ENCODE results near the gene HDAC7. TPM values are rescaled to one million over a fixed set of nuclear protein-coding genes. Genes with fewer than 3 reads are reported as not detected.

The HDAC7 gene
- total and polyA plus RNA-seq, 8 donors, result 17.9 to 48.1 (median 23.2) TPM

DNA sequence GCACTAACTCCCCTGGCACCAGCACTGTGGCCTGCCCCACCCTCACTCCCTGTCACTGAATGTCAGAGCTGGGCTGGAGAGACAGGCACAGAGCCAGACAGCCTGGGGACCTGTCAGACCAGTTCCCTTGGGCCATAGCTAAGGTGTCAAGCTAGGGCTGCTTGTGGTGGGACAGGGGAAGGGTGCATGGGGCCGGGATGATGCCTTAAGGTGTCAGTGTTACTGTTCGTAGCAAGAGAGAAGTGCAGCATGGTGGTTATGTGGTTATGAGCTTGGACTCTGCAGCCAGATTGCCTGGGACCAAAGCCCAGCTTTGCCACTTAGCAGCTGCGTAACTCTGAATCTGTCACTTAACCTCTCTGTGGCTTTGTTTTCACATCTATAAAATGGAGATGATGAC, 64.8 kb downstream of the HDAC7 start:
- TF ChIP-seq, protein P1, sequence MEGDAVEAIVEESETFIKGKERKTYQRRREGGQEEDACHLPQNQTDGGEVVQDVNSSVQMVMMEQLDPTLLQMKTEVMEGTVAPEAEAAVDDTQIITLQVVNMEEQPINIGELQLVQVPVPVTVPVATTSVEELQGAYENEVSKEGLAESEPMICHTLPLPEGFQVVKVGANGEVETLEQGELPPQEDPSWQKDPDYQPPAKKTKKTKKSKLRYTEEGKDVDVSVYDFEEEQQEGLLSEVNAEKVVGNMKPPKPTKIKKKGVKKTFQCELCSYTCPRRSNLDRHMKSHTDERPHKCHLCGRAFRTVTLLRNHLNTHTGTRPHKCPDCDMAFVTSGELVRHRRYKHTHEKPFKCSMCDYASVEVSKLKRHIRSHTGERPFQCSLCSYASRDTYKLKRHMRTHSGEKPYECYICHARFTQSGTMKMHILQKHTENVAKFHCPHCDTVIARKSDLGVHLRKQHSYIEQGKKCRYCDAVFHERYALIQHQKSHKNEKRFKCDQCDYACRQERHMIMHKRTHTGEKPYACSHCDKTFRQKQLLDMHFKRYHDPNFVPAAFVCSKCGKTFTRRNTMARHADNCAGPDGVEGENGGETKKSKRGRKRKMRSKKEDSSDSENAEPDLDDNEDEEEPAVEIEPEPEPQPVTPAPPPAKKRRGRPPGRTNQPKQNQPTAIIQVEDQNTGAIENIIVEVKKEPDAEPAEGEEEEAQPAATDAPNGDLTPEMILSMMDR (IDR thresholded peaks at IDR 0.05), result no peak
- peak overlapping the region; percentile 35 to 67 (median 60) for H3K27ac ChIP-seq
- H3K9me3 ChIP-seq, result no peaks in the 10 kb centered on the region
- DNase-seq, result peak; percentile 75 to 91 (median 82)
- no peaks in the 10 kb centered on the region for H3K36me3 ChIP-seq
- peak; percentile 58 to 74 (median 66) for ATAC-seq
- no peak overlapping the region for H3K4me3 ChIP-seq
- peaks cover 3 to 34% (median 19%) of the 10 kb centered on the region in 3 donors for H3K4me1 ChIP-seq
- H3K27me3 ChIP-seq, result no peaks in the 10 kb centered on the region
- FAIRE-seq, result no peak
- intact Hi-C loops (cut with DNase I), result no loop called here
- WGBS, 2 donors, result 14 to 17% methylated on average over 3 of the region's 3 CpGs

DNA sequence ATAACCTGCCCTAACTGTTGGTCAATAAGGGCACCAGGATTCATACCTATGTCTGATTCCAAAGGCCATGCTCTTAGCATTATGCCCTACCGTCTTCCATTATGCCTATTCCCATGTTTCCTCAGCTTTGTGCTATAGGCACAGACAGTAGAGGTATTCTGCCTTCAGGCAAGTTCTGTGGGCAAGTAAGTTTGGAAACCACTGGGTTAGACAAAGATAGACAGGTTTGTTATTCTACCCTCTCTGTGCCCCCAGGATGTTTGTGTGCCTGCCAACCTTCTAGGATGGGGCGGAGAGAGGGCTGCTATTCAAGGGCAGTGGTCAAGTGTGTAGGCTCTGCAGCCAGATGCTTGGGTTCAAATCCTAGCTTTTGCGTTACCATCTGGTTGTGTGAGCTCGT, 65.6 kb downstream of the HDAC7 start:
- no peaks in the 10 kb centered on the region for H3K27me3 ChIP-seq
- H3K27ac ChIP-seq, result peak overlapping the region; percentile 35 to 67 (median 60)
- peaks cover 3 to 34% (median 19%) of the 10 kb centered on the region in 3 donors for H3K4me1 ChIP-seq
- no peak for FAIRE-seq
- intact Hi-C loops (cut with DNase I), result no loop called here
- no peaks in the 10 kb centered on the region for H3K36me3 ChIP-seq
- H3K9me3 ChIP-seq, result no peaks in the 10 kb centered on the region
- WGBS, 2 donors, result 74% methylated on average over 4 of the region's 4 CpGs
- TF ChIP-seq, protein P1 (IDR thresholded peaks at IDR 0.05), result no peak
- H3K4me3 ChIP-seq, result no peak overlapping the region
- no peak for DNase-seq
- ATAC-seq, result no peak

DNA sequence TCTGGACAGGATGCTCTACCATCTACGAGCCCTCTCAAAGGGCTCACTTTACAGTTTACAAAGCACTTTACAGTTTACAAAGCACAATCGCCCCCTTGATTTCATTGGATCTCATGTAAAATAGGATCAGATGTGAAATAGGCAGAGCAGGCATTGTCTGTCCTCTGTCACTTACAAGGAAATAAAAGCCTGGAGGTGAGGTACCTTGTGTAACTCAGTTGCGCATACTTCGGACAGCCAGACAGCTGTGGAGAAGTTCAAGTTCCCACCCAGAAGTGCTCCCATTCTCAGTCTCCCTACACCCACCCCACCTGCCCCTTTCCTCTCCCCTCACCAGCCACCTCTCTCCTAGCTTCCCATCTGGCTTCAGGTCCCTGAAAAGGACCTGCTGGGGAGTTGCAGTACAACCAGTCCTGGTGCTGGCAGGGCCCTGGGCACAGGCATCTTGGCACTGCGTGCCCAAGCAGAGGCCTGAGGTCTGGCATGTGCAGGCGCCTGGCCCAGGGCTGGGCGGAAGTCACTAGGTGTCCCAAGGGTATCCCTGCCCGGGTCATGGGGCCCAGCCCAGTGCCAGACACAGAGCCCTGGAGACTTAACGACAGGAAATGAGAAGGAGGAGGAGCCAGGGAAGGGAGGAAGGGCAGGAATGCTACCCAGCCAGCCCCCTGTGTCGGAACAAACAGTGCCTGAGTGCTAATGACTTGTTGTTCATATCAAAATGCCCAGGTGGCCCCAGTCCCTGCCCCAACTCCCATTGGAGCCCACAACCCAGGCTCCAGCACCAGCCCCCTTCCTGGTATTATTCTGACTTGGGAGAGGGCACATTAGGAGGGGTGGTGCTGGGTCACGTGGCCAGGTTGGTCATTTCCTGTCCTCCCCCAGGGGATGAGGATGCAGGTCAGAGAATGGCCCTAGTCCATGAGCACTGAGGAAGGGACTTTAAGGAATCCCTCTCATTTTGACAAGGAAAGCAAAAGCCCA, 66.4 kb downstream of the HDAC7 start:
- TF ChIP-seq, protein P1 (IDR thresholded peaks at IDR 0.05), result no peak
- WGBS, 2 donors, result 61 to 63% methylated on average over 11 of the region's 11 CpGs
- Histone ChIP-seq H3K4me1 (peaks cover 3 to 30% (median 19%) of the 10 kb centered on the region in 3 donors), H3K27ac (peak overlapping the region; percentile 35 to 67 (median 60)), H3K9me3 (no peaks in the 10 kb centered on the region), H3K27me3 (no peaks in the 10 kb centered on the region), H3K4me3 (no peak overlapping the region), H3K36me3 (no peaks in the 10 kb centered on the region)
- intact Hi-C loops (cut with DNase I), result no loop called here
- ATAC-seq (peak; percentile 48 to 60 (median 58)), DNase-seq (peak in 5 of 6 donors; percentile 45 to 76 (median 64)), FAIRE-seq (no peak)

DNA sequence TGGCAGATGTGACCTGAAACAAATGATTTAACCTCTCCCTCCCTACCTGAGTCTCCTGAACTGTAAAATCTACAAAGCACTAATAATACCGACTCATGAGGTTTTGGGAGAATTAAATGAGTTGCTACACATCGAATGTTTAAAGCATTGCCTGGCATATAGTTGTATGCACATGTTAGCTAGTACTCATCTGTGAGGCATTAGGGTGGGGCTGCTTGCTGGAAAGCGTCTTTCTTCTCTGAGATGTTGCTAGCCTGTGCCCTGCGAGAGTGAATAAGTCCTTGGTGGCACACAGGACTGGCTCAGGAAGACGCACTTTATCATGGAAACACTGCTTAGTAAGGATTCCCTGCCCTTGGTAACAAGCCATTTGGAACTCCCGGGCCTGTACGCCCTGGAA, 67.2 kb downstream of the HDAC7 start:
- intact Hi-C loops (cut with DNase I), result no loop called here
- peaks cover 3 to 22% (median 19%) of the 10 kb centered on the region in 3 donors for H3K4me1 ChIP-seq
- H3K36me3 ChIP-seq, result no peaks in the 10 kb centered on the region
- H3K4me3 ChIP-seq, result no peak overlapping the region
- ATAC-seq, result no peak
- WGBS, 2 donors, result 81 to 89% methylated on average over 7 of the region's 7 CpGs
- TF ChIP-seq, protein P1 (IDR thresholded peaks at IDR 0.05), result no peak
- no peaks in the 10 kb centered on the region for H3K9me3 ChIP-seq
- H3K27ac ChIP-seq, result peak overlapping the region in 2 of 4 donors; percentile 55 to 65
- H3K27me3 ChIP-seq, result no peaks in the 10 kb centered on the region
- FAIRE-seq, result no peak
- no peak for DNase-seq

DNA sequence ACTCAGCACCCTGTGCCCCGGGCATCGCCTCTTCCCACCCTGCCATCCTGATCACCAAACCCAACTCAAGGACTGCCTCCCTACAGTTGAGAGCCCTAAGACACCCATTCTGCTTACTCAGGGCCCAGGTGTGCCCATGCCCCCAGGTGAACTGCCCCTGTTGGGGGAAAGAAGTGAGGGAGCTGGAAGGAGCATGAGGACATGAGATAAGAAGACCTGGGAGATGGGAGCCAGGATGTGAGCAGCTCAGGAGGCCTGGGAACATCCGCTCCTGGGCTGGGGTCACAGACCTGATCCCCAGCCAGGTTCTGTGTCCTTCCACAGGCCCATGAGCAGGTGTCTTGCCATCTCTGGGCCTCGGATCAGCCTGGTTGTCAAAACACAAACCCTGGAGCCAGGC, 67.6 kb downstream of the HDAC7 start:
- no peaks in the 10 kb centered on the region for H3K36me3 ChIP-seq
- no peak for FAIRE-seq
- H3K4me1 ChIP-seq, result peaks cover 3 to 22% (median 19%) of the 10 kb centered on the region in 3 donors
- no peaks in the 10 kb centered on the region for H3K9me3 ChIP-seq
- intact Hi-C loops (cut with DNase I), result no loop called here
- 82 to 83% methylated on average over 4 of the region's 4 CpGs for WGBS, 2 donors
- no peak overlapping the region for H3K4me3 ChIP-seq
- DNase-seq, result no peak
- no peak overlapping the region for H3K27ac ChIP-seq
- TF ChIP-seq, protein P1 (IDR thresholded peaks at IDR 0.05), result no peak
- no peaks in the 10 kb centered on the region for H3K27me3 ChIP-seq
- ATAC-seq, result no peak

Data from pancreas (tissue), 10 donors.